ENCODE measurements around the gene OBSL1.

Gene OBSL1

GRCh38 chr2:219551441-219552381, 19.6 kb downstream of the OBSL1 start:
- no peak for DNase-seq (ENCODE audit: low read depth in 1 of 2, low spot score in 1 of 2)

DNA sequence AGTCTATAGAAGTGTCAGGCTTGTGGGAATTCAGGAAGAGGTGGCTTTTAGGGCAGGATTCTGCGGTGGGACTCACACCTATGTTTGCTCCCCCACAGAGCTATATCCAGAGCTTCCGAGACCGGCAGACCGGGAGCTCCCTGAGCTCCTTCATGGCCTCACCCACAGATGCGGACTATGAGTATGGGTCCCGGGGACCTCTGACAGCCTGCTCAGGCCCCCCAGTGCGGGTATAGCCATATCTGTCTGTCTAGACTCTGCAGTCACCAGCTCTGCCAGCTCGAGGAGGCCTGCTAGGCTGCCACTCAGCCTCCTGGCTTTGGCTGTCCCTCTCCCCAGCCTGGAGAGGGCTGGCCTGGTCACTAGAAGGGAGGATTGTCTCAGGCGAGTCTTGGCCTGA, 21.7 kb downstream of the OBSL1 start:
- DNase-seq (ENCODE audit: low read depth in 1 of 2, low spot score in 1 of 2), result no peak

DNA sequence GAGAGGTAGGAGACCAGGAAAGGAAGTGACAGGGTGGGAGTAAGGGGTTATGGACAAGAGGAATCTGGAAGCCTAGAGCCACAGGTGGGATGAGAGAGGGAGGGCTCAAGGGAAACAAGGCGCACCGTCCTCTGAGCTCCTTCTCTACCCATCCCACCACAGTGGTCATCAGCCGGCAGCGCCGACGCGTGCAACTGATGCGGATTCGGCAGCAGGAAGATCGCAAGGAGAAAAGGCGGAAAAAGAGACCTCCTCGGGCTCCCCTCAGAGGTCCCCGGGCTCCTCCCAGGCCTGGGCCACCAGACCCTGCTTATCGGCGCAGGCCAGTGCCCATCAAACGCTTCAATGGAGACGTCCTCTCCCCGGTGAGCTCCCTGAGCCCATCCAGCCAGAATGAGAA, 22.3 kb downstream of the OBSL1 start:
- DNase-seq (ENCODE audit: low read depth in 1 of 2, low spot score in 1 of 2), result no peak

DNA sequence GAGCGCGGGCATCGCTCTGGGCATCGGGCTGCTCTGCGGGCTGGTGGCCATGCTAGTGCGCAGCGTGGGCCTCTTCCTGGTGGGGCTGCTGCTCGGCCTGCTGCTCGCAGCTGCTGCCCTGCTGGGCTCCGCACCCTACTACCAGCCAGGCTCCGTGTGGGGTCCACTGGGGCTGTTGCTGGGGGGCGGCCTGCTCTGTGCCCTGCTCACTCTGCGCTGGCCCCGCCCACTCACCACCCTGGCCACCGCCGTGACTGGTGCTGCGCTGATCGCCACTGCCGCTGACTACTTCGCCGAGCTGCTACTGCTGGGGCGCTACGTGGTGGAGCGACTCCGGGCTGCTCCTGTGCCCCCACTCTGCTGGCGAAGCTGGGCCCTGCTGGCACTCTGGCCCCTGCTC, 23.7 kb downstream of the OBSL1 start:
- DNase-seq (ENCODE audit: low read depth in 1 of 2, low spot score in 1 of 2), result no peak

- DNase-seq (ENCODE audit: low read depth in 1 of 2, low spot score in 1 of 2), result no peak
Measured at GRCh38 chr2:219545943-219546352, 25.4 kb downstream of the OBSL1 start.

- DNase-seq (ENCODE audit: low read depth in 1 of 2, low spot score in 1 of 2), result no peak
Measured at GRCh38 chr2:219545295-219545942, 25.9 kb downstream of the OBSL1 start.

GRCh38 chr2:219544567-219544966, 26.8 kb downstream of the OBSL1 start:
- DNase-seq (ENCODE audit: low read depth in 1 of 2, low spot score in 1 of 2), result no peak

DNA sequence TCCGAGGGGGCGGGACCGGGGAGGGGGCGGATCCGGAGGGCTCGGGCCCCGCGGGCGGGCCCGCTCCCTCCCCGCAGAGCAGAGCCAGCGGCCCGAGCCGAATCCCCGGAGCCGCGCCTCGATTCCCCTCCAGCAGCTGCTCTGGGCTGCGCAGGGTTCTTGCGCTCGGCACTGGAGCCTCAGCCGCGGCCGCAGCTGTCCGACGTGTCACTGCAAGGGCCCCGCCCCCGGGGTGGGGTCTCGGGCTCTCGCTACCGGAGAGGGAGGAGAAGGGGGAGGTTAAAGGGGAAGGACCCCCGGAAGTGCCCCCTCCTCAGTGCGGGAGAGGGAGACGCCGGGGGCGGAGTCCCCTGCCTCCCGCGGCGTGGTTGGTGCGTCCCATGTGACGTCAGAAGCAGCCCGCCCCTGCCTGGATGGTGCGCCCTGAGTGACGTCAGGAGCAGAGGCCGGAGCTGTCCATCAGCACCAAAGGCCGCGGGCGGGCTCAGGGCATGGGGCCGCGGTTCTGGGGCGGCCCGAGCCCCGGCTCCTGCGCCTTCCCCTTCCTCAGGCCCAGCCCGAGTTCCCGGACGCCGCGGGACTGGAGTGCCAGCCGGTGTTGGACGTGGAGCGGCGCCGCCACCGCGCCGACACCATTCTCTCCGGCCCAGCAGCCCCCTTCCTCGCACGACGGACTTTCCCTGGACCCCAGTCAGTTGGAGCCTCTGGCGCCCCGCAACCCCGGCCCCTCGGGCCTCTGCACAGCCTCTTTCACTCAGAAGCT, 27.6 kb downstream of the OBSL1 start, which contains the start of the genes CHPF and TMEM198:
CHPF (minus strand) TSS at position 214 of the 763 bp plus-strand sequence. CDS start 271 bp downstream, outside the sequence.
TMEM198 (plus strand) TSS at position 433 of the 763 bp plus-strand sequence. CDS start 700 bp downstream, outside the sequence.
- DNase-seq (ENCODE audit: low read depth in 1 of 2, low spot score in 1 of 2), result peak; percentile 81 to 90

- no peak for DNase-seq (ENCODE audit: low read depth in 1 of 2, low spot score in 1 of 2)
Measured at GRCh38 chr2:219542931-219543595, 28.3 kb downstream of the OBSL1 start.

DNA sequence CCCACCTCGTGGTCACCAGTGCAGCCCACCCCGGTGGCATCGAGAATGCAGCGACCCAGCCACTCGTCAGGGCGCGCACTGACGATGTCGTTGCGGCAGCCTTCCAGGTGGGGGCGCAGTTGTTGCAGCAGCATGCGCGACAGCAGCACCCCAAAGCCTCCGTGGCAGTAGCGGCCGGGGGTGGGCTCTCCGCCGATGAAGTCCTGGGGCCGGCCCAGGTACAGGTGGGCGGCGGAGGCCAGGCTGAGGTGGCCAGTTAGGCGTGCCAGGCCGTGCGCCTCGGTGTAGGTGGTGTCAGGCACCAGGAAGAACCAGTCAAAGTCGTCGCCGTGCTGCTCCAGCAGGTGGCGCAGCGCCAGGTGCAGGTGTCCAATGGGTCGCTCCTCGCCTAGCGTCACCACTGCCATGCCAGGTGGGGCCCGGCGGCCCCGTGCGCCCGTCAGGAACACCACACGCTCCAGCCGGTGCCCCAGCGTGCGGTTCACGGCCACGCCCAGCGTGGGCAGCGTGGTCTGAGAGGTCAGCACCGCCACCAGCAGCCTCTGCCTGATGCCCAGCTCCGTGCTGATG, 29.6 kb downstream of the OBSL1 start:
- peak; percentile 76 for DNase-seq (ENCODE audit: low read depth in 1 of 2, low spot score in 1 of 2)

DNA sequence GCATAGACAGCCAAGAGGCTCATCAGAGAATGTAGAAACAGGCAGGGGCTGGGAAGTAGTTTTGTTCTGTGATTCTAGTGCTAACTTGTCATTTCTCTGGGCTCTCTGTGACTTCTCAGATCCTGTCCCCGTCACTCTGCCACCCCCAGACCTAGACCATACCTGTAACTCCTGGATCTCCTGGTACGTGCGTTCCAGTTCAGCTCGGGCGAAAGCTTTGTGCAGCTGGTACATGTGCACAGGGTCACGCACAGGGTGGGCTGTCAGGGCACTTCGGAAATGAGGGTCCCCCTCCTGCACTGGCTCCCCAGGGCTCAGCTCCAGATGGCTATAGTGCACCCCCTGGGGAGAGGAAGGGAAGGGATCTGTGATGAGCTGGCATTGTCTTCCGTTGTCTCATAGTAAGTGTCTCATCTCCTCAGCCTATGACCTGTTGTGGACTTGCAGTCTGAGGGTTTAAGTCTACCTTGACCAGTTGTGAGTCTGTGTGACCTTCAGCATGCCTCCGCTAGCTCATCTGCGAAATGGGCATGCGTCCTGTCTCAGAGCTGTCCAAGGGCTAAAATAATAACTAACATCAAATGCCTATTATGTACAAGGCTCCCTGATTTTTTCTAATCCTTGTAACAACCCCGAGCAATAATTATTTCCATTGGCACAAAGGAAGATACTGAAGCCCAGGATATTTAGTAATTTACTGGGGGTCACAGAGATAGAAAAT, 30.4 kb downstream of the OBSL1 start:
- DNase-seq (ENCODE audit: low read depth in 1 of 2, low spot score in 1 of 2), result no peak

DNA sequence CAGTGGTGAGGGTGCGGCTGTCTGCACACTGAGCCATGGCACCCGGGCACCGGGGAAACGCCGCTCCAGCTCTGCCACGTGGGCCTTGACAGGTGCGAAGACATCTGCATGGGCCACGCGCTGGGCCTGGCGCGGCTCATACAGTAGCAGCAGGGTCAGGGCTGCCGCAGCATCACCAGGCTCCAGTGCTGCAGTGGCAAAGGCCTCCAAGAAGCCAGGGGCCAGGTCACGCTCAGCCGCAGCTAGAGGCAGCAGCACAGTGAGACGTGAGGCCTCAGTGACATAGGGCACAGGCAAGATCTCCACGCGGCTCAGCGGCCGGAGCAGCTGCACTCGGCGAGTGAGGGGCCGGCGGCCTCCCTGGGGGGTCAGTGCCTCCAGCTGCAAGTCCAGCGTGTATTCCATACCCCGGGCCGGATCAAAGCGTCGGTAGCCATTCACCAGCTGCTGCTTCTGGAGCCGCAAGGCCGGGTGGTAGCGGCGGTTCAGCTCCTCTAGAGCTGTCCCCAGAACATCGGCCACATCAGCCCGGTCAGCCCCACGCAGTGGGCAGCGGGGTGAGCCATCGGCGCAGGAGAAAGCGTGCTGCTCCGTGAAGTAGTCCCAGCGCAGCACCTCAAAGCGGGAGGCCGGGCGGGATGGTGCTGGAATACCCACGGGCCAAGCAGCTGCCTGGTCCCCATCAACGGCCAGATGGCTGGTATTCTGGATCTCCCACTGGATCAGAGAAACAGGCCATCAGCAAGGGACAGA, 31.2 kb downstream of the OBSL1 start:
- DNase-seq (ENCODE audit: low read depth in 1 of 2, low spot score in 1 of 2), result no peak

- DNase-seq (ENCODE audit: low read depth in 1 of 2, low spot score in 1 of 2), result no peak
Measured at GRCh38 chr2:219538956-219539788, 32.2 kb downstream of the OBSL1 start.

DNA sequence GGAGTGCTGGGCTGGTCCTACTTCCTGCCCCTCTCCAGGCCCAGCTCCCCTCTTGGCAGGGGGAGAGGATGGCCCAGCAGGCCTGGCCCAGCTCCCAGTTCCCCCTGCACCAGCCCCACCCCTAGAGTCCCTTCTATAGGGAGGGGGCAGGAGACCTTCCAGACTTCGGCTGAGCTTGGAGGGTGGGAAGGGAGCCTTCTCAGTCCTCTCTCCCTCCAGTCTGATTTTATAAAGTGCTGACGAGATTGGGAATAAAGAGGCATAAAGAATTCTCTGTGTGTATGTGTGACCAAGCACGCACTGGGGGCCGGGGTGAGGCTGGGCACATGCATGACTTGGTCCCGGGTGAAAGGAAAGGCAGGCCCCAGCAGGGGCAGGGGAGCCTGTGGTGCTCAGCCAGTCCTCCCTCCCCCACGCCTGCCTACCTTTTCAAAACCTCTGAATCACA, 32.8 kb downstream of the OBSL1 start:
- no peak for DNase-seq (ENCODE audit: low read depth in 1 of 2, low spot score in 1 of 2)

DNA sequence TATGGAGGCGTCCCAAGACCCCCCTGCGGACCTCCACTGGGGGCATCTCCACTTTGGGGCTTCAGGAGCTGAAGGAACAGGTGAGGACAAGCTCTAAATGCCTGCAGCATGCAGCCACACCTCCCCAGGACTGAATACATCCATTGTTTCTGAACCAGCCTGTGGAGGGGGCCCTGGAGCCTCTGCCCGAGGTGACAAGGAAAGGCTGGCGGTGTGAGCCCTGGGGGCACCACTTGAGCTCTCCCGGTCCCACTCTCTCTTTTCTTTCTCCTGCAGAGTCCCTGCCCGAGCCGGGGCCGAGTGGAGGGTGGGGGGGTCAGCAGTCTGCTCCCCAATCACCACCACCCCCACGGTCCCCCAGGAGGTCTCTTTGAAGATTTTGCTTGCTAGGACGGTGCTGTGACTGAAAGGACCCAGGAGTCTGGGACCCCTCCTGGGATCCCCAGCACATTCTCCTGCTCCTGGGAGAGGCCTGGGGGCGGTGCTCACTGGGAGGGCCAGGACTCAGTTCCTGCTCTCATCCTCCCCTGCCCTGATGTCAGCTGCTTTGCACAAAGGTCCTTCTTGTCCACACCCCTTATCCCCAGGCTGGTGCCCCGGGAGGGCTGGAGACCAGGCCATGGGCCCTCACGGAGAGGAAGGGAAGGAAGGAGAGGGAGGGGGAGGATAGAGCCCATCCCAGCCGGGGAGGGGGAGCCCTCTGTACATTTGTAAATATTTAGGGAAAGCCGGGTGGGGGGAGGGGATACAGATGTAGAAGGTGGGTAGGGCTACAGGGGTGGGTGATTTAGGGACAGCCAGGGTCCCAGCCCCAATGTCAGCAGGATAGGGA, 33.5 kb downstream of the OBSL1 start:
- DNase-seq (ENCODE audit: low read depth in 1 of 2, low spot score in 1 of 2), result no peak

DNA sequence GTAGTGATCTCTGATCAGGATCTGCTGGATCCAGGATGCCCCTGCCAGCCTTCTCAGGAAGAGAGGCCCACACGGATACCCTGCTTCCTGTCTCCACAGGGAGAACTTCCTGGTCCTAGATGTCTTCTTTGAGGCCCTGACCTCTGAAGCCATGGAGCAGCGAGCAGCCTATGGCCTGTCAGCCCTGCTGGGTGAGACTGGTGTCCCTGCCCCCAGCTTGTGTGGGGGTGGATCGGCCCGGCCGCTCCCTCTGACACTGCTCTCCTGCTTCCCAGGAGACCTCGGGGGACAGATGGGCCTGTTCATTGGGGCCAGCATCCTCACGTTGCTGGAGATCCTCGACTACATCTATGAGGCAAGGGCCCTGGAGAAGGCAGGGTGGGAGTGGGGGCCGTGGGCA, 34.4 kb downstream of the OBSL1 start:
- no peak for DNase-seq (ENCODE audit: low read depth in 1 of 2, low spot score in 1 of 2)

DNA sequence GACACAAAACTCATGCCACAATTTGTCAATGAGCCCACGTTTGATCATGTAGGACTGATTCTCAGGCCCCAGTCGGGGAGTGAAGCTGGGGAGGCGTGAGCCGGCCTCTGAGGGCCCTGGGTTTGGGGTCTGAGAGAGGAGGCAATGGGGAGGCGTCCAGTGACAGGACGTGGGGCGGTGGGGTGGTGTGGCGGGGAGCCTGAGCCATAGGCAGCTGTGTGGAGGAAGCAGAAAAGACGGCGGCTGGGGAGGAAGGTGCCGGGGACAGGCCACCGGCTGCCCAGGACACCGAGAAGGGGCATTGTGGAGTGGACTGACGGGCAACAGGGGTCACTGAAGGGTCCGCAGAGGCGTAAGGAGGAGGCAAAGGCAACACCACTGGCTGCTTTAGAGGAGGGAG, 34.9 kb downstream of the OBSL1 start:
- no peak for DNase-seq (ENCODE audit: low read depth in 1 of 2, low spot score in 1 of 2)

Data from activated T-helper 1 cell treated with anti-CD3 and anti-CD28 coated beads, Interleukin-2, amount 50 U/mL, for 16 hours (primary cell).